ENCODE measurements around the gene LIM2.

Gene LIM2

DNA sequence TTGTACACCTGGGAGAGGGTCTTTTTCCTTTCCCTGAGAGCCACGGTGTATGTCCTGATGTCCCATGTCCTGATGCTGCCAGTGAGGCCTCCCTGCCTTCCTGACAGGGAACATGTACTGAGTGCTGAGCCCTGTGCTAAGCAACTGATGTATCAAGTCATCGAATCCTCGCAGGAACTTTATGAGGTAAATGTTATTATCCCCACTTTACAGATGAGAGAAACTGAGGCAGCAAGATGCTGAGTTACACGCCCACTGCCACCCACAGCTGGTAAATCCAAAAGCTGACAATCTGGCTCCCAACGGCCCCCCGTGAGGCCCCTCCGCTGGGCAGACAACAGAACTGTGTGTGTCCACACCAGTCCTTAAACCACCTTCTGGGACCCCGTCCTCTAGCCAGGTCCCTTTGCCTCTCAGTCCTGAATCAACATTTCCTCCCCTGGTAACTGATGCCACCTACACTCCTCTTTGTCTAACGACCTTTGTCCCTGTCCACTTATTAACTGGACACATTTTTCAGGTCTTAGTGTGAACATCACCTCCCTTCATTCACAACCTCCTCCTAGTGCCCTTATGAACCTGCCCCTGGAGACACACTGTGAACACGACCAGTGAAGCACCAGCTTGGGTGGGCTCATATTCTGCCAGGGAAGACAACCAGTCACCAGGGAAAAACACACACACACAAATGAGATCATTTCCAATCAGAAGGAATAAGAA, 40.4 kb downstream of the LIM2 start:
- TF ChIP-seq ZFP3 (CRISPR knock-in tag; IDR thresholded peaks at IDR 0.05) (no peak), RARB (CRISPR knock-in tag; IDR thresholded peaks at IDR 0.05) (no peak), OSR1 (CRISPR knock-in tag; IDR thresholded peaks at IDR 0.05) (no peak), ZNF565 (CRISPR knock-in tag; conservative IDR thresholded peaks at IDR 0.05; ENCODE audit: low read depth) (no peak), ARNTL (CRISPR knock-in tag; IDR thresholded peaks at IDR 0.05; ENCODE audit: borderline replicate concordance, low read depth) (no peak), ESRRG (CRISPR knock-in tag; IDR thresholded peaks at IDR 0.05) (no peak), SNAI2 (CRISPR knock-in tag; IDR thresholded peaks at IDR 0.05) (no peak), ZNF70 (CRISPR knock-in tag; IDR thresholded peaks at IDR 0.05) (no peak), GLIS3 (CRISPR knock-in tag; IDR thresholded peaks at IDR 0.05) (no peak), TOX (CRISPR knock-in tag; IDR thresholded peaks at IDR 0.05; ENCODE audit: borderline replicate concordance) (no peak)
- TF ChIP-seq, protein P1, sequence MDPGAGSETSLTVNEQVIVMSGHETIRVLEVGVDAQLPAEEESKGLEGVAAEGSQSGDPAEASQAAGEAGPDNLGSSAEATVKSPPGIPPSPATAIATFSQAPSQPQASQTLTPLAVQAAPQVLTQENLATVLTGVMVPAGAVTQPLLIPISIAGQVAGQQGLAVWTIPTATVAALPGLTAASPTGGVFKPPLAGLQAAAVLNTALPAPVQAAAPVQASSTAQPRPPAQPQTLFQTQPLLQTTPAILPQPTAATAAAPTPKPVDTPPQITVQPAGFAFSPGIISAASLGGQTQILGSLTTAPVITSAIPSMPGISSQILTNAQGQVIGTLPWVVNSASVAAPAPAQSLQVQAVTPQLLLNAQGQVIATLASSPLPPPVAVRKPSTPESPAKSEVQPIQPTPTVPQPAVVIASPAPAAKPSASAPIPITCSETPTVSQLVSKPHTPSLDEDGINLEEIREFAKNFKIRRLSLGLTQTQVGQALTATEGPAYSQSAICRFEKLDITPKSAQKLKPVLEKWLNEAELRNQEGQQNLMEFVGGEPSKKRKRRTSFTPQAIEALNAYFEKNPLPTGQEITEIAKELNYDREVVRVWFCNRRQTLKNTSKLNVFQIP (CRISPR knock-in tag; IDR thresholded peaks at IDR 0.05; ENCODE audit: borderline replicate concordance, low read depth): no peak
- TF ChIP-seq, protein P2, sequence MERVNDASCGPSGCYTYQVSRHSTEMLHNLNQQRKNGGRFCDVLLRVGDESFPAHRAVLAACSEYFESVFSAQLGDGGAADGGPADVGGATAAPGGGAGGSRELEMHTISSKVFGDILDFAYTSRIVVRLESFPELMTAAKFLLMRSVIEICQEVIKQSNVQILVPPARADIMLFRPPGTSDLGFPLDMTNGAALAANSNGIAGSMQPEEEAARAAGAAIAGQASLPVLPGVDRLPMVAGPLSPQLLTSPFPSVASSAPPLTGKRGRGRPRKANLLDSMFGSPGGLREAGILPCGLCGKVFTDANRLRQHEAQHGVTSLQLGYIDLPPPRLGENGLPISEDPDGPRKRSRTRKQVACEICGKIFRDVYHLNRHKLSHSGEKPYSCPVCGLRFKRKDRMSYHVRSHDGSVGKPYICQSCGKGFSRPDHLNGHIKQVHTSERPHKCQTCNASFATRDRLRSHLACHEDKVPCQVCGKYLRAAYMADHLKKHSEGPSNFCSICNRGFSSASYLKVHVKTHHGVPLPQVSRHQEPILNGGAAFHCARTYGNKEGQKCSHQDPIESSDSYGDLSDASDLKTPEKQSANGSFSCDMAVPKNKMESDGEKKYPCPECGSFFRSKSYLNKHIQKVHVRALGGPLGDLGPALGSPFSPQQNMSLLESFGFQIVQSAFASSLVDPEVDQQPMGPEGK (CRISPR knock-in tag; IDR thresholded peaks at IDR 0.05; ENCODE audit: borderline replicate concordance): no peak
- TF ChIP-seq, protein P3, sequence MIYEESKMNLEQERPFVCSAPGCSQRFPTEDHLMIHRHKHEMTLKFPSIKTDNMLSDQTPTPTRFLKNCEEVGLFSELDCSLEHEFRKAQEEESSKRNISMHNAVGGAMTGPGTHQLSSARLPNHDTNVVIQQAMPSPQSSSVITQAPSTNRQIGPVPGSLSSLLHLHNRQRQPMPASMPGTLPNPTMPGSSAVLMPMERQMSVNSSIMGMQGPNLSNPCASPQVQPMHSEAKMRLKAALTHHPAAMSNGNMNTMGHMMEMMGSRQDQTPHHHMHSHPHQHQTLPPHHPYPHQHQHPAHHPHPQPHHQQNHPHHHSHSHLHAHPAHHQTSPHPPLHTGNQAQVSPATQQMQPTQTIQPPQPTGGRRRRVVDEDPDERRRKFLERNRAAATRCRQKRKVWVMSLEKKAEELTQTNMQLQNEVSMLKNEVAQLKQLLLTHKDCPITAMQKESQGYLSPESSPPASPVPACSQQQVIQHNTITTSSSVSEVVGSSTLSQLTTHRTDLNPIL (CRISPR knock-in tag; IDR thresholded peaks at IDR 0.05; ENCODE audit: low read depth): no peak
- TF ChIP-seq, protein P4, sequence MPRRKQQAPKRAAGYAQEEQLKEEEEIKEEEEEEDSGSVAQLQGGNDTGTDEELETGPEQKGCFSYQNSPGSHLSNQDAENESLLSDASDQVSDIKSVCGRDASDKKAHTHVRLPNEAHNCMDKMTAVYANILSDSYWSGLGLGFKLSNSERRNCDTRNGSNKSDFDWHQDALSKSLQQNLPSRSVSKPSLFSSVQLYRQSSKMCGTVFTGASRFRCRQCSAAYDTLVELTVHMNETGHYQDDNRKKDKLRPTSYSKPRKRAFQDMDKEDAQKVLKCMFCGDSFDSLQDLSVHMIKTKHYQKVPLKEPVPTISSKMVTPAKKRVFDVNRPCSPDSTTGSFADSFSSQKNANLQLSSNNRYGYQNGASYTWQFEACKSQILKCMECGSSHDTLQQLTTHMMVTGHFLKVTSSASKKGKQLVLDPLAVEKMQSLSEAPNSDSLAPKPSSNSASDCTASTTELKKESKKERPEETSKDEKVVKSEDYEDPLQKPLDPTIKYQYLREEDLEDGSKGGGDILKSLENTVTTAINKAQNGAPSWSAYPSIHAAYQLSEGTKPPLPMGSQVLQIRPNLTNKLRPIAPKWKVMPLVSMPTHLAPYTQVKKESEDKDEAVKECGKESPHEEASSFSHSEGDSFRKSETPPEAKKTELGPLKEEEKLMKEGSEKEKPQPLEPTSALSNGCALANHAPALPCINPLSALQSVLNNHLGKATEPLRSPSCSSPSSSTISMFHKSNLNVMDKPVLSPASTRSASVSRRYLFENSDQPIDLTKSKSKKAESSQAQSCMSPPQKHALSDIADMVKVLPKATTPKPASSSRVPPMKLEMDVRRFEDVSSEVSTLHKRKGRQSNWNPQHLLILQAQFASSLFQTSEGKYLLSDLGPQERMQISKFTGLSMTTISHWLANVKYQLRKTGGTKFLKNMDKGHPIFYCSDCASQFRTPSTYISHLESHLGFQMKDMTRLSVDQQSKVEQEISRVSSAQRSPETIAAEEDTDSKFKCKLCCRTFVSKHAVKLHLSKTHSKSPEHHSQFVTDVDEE (CRISPR knock-in tag; IDR thresholded peaks at IDR 0.05): no peak
- no peak for ATAC-seq

DNA sequence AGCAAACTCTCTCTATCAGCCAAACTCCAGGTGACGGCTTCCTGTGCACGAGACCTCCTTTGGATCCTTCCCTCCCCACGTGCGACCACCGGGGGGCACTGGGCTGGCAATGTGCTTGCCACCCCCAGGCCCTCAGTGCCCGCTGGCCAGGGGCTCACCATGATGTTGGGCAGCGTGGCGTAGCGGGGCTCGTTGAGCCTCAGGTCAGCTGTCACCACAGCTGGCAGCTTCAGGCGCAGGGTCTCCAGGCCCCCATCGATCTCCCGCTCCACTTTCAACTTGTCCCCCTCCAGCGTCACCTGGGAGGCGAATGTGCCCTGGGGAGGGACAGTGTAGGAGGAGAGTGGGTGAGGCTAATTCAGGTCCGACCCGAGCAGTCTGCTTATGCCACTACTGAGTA, 41.0 kb downstream of the LIM2 start:
- TF ChIP-seq BACH2 (CRISPR knock-in tag; IDR thresholded peaks at IDR 0.05; ENCODE audit: borderline replicate concordance): no peak
- TF ChIP-seq TOX (CRISPR knock-in tag; IDR thresholded peaks at IDR 0.05; ENCODE audit: borderline replicate concordance): no peak
- no peak for ATAC-seq

DNA sequence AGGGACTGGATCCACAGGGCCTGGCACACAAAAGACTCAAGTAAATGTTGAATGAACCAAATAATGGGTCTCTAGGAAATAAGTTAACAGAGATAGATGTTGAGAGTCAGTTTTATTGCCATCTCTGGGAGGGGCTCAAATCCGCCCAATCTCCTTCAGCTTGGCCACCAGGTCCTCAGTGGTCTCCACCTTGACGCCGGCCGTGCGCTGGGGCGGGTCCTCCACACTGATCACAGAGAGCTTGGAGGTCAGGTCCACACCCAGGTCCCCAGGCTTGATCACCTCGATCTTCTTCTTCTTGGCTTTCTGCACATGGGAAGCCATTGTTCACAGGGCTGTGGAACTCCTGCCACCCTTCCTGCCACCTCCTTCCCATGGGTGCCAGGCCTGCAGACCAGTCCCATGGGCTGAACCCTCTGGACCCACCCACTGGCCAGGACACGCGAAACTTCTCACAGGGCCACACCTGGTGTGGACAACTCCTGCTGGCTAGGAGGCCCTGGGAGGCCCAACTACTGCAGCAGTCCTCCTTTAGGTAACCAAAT, 42.6 kb downstream of the LIM2 start:
- no peak for TF ChIP-seq ZNF70 (CRISPR knock-in tag; IDR thresholded peaks at IDR 0.05)
- TF ChIP-seq, protein P2 (CRISPR knock-in tag; IDR thresholded peaks at IDR 0.05; ENCODE audit: borderline replicate concordance): no peak
- TF ChIP-seq, protein P1 (CRISPR knock-in tag; IDR thresholded peaks at IDR 0.05; ENCODE audit: borderline replicate concordance, low read depth): no peak
- no peak for ATAC-seq

All from SK-N-SH treated with all-trans-retinoic acid at 6 μM for 48 hours (cell line).